Epithelial cell of prostate (primary cell): ENCODE results near the gene HLA-DPA1.
A peak's percentile ranks its signal among the peaks of the same experiment; 100 is the strongest.

ENCODE experiments used
- DNase-seq: peaks from one replicate; pipeline ENCODE4 v3.0.0-alpha.2; 2011; ENCODE audit warnings: low read depth, low spot score
- H3K27ac ChIP-seq: fragments of 450-650 bp; 2 replicates; pipeline ENCODE4 v1.5.1; 2017; ENCODE audit warnings: mild to moderate bottlenecking

The HLA-DPA1 gene

GRCh38 chr6:33023536-33023935 is 49.9 kb downstream of the HLA-DPA1 start:
- H3K27ac ChIP-seq = no peak overlapping the region
- DNase-seq = no peak

GRCh38 chr6:33021917-33022316 is 51.5 kb downstream of the HLA-DPA1 start:
- no peak for DNase-seq
- no peak overlapping the region for H3K27ac ChIP-seq

GRCh38 chr6:33019372-33019771 is 54.1 kb downstream of the HLA-DPA1 start:
- no peak for DNase-seq
- H3K27ac ChIP-seq = no peak overlapping the region

- DNase-seq = no peak
- no peak overlapping the region for H3K27ac ChIP-seq
Observed at GRCh38 chr6:33018904-33019303, 54.5 kb downstream of the HLA-DPA1 start.

- no peak for DNase-seq
- H3K27ac ChIP-seq = no peak overlapping the region
Observed at GRCh38 chr6:33018418-33018817, 55.0 kb downstream of the HLA-DPA1 start.

GRCh38 chr6:33017694-33018353 is 55.6 kb downstream of the HLA-DPA1 start:
- H3K27ac ChIP-seq = no peak overlapping the region
- no peak for DNase-seq

GRCh38 chr6:33017018-33017417 is 56.4 kb downstream of the HLA-DPA1 start:
- H3K27ac ChIP-seq = no peak overlapping the region
- DNase-seq = no peak

GRCh38 chr6:33015798-33016197 is 57.7 kb downstream of the HLA-DPA1 start:
- H3K27ac ChIP-seq = no peak overlapping the region
- no peak for DNase-seq

GRCh38 chr6:33014841-33015634 is 58.4 kb downstream of the HLA-DPA1 start:
- H3K27ac ChIP-seq = no peak overlapping the region
- DNase-seq = peak; percentile 12
